Lower lobe of right lung (tissue), 2 donors: ENCODE data around the gene GTF3A. TPM values are rescaled to one million over a fixed set of nuclear protein-coding genes. Genes with fewer than 3 reads are reported as not detected.

Experiments used
- ATAC-seq, 2 donors: fragments of 200-7000 bp; cut with Tn5 transposase; one replicate each; pipeline ENCODE4 v1.9.1; 2020 to 2022; ENCODE audit warnings: mild to moderate bottlenecking in 2 of 2, moderate library complexity in 2 of 2
- DNase-seq: peaks from one replicate; pipeline ENCODE4 v3.0.0-alpha.2; 2020
- H3K27ac ChIP-seq: fragments of 200-600 bp; one replicate; pipeline ENCODE4 v1.8.0; 2022
- H3K27me3 ChIP-seq: fragments of 200-600 bp; one replicate; pipeline ENCODE4 v1.8.0; 2022; ENCODE audit warnings: low read depth
- H3K36me3 ChIP-seq: fragments of 200-600 bp; one replicate; pipeline ENCODE4 v1.8.0; 2022; ENCODE audit warnings: mild to moderate bottlenecking
- H3K4me1 ChIP-seq: fragments of 200-600 bp; one replicate; pipeline ENCODE4 v1.8.0; 2022
- H3K4me3 ChIP-seq: fragments of 200-600 bp; one replicate; pipeline ENCODE4 v1.8.0; 2022; ENCODE audit warnings: mild to moderate bottlenecking
- H3K9me3 ChIP-seq: fragments of 200-600 bp; one replicate; pipeline ENCODE4 v1.8.0; 2022
- intact Hi-C: fragments of 100-400 bp; cut with DNase I; formaldehyde crosslinking; loops from one replicate; pipeline ENCODE4 v1.11.0; 2022
- total RNA-seq: library from RNA; stranded (reverse); fragmentation: NEBNext Ultra II Directional; extraction: Animal tissue kit (Norgen Biotek cat#: 25700); gene quantifications from one replicate; pipeline ENCODE4 v1.2.1, GENCODE V29; 2021
- TF ChIP-seq, protein P1 (sequence below): fragments of 200-600 bp; IDR thresholded peaks from one replicate; pipeline ENCODE4 v1.8.0; 2022; ENCODE audit warnings: antibody characterized with exemption, mild to moderate bottlenecking
- donor health status: DM: no; HTN: yes; CAD: no; lungs with severe emphysema.

Gene GTF3A
- total RNA-seq, 1 donor from 2014 or later: 83.0 TPM

DNA sequence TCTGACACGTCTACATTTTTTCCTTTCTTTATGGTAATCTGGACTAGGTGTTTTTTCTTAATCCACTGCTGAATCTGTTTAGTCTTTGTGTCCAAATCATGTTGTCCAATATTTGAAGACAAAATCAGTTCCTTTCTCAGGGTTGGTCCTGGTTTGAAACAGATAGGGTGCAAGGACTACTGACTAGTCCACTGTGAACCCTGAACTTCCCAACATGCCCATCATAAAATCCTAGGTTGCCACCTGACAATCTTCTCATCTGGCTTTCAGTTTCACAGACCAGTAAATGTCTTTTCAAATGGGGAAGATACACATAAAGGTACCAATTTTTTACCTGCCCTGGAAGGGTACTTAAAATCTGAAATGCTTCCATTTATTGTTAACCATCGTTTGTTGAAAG, 12.7 kb downstream of the GTF3A start:
- TF ChIP-seq, protein P1, sequence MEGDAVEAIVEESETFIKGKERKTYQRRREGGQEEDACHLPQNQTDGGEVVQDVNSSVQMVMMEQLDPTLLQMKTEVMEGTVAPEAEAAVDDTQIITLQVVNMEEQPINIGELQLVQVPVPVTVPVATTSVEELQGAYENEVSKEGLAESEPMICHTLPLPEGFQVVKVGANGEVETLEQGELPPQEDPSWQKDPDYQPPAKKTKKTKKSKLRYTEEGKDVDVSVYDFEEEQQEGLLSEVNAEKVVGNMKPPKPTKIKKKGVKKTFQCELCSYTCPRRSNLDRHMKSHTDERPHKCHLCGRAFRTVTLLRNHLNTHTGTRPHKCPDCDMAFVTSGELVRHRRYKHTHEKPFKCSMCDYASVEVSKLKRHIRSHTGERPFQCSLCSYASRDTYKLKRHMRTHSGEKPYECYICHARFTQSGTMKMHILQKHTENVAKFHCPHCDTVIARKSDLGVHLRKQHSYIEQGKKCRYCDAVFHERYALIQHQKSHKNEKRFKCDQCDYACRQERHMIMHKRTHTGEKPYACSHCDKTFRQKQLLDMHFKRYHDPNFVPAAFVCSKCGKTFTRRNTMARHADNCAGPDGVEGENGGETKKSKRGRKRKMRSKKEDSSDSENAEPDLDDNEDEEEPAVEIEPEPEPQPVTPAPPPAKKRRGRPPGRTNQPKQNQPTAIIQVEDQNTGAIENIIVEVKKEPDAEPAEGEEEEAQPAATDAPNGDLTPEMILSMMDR: no peak
- ATAC-seq: no peak
- H3K27ac ChIP-seq: no peak overlapping the region
- H3K9me3 ChIP-seq: no peaks in the 10 kb centered on the region
- no peak for DNase-seq
- peaks cover 86% of the 10 kb centered on the region for H3K36me3 ChIP-seq
- intact Hi-C loops: no loop called here
- H3K4me3 ChIP-seq: no peak overlapping the region
- no peaks in the 10 kb centered on the region for H3K27me3 ChIP-seq
- H3K4me1 ChIP-seq: peaks cover 4% of the 10 kb centered on the region

DNA sequence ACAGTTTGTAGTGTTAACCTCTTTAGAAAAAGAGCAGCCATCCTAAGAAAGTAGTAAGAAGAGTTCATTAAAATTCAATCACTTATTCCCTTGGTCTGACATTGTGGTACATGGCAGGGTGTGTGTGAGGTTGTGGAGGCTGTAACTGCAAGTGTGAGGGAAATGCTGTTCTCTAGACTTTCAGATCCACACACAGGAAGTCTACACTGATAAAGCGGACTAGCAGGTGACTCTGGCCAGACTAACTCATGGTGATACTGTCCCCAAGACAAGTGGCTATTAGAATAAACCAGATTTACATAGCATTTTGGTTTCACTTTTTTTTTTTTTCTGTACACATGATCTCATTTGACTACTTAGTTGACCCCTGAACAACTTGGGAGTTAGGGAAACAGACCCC, 16.0 kb downstream of the GTF3A start:
- Histone ChIP-seq H3K27me3 (no peaks in the 10 kb centered on the region), H3K27ac (no peak overlapping the region), H3K9me3 (no peaks in the 10 kb centered on the region), H3K4me3 (no peak overlapping the region), H3K36me3 (peaks cover 66% of the 10 kb centered on the region), H3K4me1 (peaks cover 4% of the 10 kb centered on the region)
- ATAC-seq (no peak), DNase-seq (no peak)
- TF ChIP-seq, protein P1: no peak
- intact Hi-C loops: no loop called here

DNA sequence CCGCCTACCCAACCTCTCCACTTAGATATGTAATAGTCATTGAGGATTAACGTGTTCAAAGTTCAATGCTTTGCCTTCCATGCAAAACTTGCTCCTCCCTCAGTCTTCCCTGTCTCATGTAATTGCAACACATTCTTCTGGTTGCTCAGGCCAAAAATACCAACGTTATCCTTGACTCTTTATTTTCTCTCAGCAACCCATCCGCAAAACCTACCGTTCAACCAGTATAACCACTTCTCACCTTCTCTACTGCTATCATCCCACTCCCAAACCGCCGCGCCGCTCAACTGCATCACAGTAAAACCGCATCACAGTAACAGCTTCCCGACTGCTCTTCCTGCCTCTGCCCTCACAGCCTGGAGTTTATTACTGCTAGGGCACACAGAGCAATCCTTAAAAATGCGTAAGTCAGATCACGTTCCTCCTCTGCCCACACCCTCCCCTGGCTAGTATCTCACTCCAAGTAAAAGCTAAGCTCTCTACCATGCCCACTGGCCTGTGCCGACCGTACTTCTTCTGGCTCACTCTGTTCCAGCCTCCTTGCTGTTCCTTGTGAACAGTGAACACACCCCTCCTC, 17.7 kb downstream of the GTF3A start:
- ATAC-seq (no peak), DNase-seq (no peak)
- TF ChIP-seq, protein P1: no peak
- Histone ChIP-seq H3K4me1 (peaks cover 12% of the 10 kb centered on the region), H3K27me3 (no peaks in the 10 kb centered on the region), H3K4me3 (no peak overlapping the region), H3K9me3 (no peaks in the 10 kb centered on the region), H3K36me3 (peaks cover 50% of the 10 kb centered on the region), H3K27ac (no peak overlapping the region)
- intact Hi-C loops: no loop called here

DNA sequence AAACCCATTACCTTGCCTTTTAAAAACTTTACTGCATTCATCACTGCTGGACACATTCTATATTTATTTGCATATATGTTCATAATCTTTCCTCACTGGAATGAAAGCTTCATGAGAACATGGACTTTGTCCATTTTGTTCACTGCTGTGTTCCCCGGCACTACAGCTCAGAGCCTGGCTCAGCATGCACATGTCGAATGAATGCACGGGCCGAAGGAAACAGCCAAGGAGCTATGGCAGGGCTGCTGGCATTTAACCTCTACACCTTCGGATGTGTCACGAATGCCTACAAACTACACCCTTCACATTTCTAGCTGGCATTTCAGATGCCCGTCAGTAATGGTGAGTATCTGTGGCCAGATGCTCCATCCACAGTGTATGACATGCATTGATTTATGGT, 18.4 kb downstream of the GTF3A start:
- Histone ChIP-seq H3K27me3 (no peaks in the 10 kb centered on the region), H3K4me3 (no peak overlapping the region), H3K9me3 (no peaks in the 10 kb centered on the region), H3K4me1 (peaks cover 18% of the 10 kb centered on the region), H3K27ac (no peak overlapping the region), H3K36me3 (peaks cover 47% of the 10 kb centered on the region)
- no peak for DNase-seq
- no peak for ATAC-seq
- TF ChIP-seq, protein P1: no peak
- intact Hi-C loops: no loop called here

DNA sequence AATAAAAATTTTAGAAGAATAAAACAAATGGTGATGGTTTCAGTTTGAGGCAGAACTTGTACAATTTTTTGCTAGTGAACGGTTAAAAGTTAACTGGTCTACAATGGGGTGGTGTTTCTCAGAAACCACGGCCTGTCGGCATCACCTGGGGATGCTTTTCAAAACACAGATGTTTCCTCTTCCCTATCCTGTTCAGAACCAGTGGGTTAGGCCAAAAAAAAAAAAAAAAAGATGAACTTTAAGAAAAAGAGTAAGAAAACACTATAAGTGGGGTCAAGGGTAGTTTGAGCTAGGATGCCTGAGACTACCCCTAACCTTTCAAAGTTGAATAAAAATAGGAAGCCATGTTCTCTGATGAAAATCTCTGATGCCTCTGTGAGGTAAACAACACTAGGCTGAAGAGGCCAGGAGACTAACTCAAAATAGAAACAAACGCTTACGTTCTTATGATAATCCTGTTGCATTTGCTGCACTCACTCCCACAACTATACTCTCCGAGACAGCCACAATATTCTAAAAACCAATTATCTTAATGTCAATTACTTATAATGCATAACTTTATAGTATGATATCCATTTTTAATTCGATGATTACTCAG, 22.7 kb downstream of the GTF3A start:
- no peak for DNase-seq
- TF ChIP-seq, protein P1: no peak
- intact Hi-C loops: no loop called here
- Histone ChIP-seq H3K9me3 (no peaks in the 10 kb centered on the region), H3K4me3 (no peak overlapping the region), H3K27ac (no peak overlapping the region), H3K36me3 (peaks cover 13% of the 10 kb centered on the region), H3K4me1 (peaks cover 41% of the 10 kb centered on the region), H3K27me3 (no peaks in the 10 kb centered on the region)
- ATAC-seq: no peak
